Measurements from ENCODE around the gene VANGL2. TPM values are rescaled to one million over a fixed set of nuclear protein-coding genes. Genes with fewer than 3 reads are reported as not detected.
A peak's percentile ranks its signal among the peaks of the same experiment; 100 is the strongest.

Gene VANGL2
- total RNA-seq, 1 donor from 2014 or later, result 25.5 TPM

GRCh38 chr1:160428053-160428452 is 27.7 kb downstream of the VANGL2 start:
- Mint-ChIP-seq H3K4me3 (ENCODE audit: unreplicated experiment) (no peak overlapping the region), H3K27me3 (ENCODE audit: low read depth, unreplicated experiment) (no peaks in the 10 kb centered on the region), H3K36me3 (ENCODE audit: low read depth, unreplicated experiment) (peaks cover 15% of the 10 kb centered on the region), H3K9me3 (ENCODE audit: unreplicated experiment) (no peaks in the 10 kb centered on the region), H3K4me1 (ENCODE audit: low read depth, unreplicated experiment) (peaks cover 8% of the 10 kb centered on the region), H3K27ac (ENCODE audit: unreplicated experiment) (no peak overlapping the region)
- H3K9me3 ChIP-seq (ENCODE audit: insufficient read depth, low read depth, low read length), result no peaks in the 10 kb centered on the region
- peak overlapping the region; percentile 25 for H3K27ac ChIP-seq (ENCODE audit: low read depth, low read length)
- H3K79me2 ChIP-seq (ENCODE audit: insufficient read depth, low read length), result no peaks in the 10 kb centered on the region
- FAIRE-seq (no peak), DNase-seq (ENCODE audit: low read depth) (no peak)
- TF ChIP-seq CTCF (IDR thresholded peaks at IDR 0.05; ENCODE audit: insufficient read depth, low read depth, low read length), result no peak
- TF ChIP-seq EZH2 (IDR thresholded peaks at IDR 0.05; ENCODE audit: insufficient read depth, low read length), result no peak
- H3K4me1 ChIP-seq (ENCODE audit: insufficient read depth, low read length), result peaks cover 11% of the 10 kb centered on the region
- H3K9ac ChIP-seq (ENCODE audit: low read length), result peak overlapping the region; percentile 36
- no peaks in the 10 kb centered on the region for H4K20me1 ChIP-seq (ENCODE audit: insufficient read depth, low read length)
- H3K4me3 ChIP-seq (ENCODE audit: insufficient read depth, low read depth, low read length), result no peak overlapping the region
- peak overlapping the region; percentile 45 for H2AFZ ChIP-seq (ENCODE audit: low read depth, low read length)
- H3K36me3 ChIP-seq (ENCODE audit: insufficient read depth, low read length), result no peaks in the 10 kb centered on the region
- H3K4me2 ChIP-seq (ENCODE audit: low read length), result peak overlapping the region; percentile 60
- H3K27me3 ChIP-seq (ENCODE audit: insufficient read depth, low read length), result no peaks in the 10 kb centered on the region

DNA sequence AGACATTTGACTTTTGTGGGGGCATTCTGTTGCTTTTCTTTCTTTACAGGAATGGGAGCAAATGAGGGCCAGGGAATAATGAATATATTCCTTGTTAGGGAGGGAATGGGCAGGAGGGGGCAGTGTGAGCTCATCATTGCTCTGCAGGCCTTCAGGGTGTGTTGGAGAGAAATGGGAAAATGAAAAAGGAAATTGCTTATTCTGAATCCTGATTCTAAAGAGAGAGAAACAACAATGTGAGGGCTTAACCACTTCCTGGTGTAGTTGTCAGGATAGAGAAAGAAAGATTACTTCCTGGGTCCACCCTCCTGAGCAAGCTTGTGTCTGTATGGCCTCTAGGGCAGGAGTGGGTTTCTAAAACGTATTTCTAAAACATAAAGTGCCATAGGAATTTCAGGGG is 28.3 kb downstream of the VANGL2 start:
- Mint-ChIP-seq H3K27ac (ENCODE audit: unreplicated experiment) (no peak overlapping the region), H3K9me3 (ENCODE audit: unreplicated experiment) (no peaks in the 10 kb centered on the region), H3K4me3 (ENCODE audit: unreplicated experiment) (no peak overlapping the region), H3K27me3 (ENCODE audit: low read depth, unreplicated experiment) (no peaks in the 10 kb centered on the region), H3K36me3 (ENCODE audit: low read depth, unreplicated experiment) (peaks cover 14% of the 10 kb centered on the region), H3K4me1 (ENCODE audit: low read depth, unreplicated experiment) (peaks cover 8% of the 10 kb centered on the region)
- DNase-seq (ENCODE audit: low read depth) (peak; percentile 43), FAIRE-seq (no peak)
- no peaks in the 10 kb centered on the region for H3K79me2 ChIP-seq (ENCODE audit: insufficient read depth, low read length)
- H3K27me3 ChIP-seq (ENCODE audit: insufficient read depth, low read length), result no peaks in the 10 kb centered on the region
- H3K9me3 ChIP-seq (ENCODE audit: insufficient read depth, low read depth, low read length), result no peaks in the 10 kb centered on the region
- H4K20me1 ChIP-seq (ENCODE audit: insufficient read depth, low read length), result no peaks in the 10 kb centered on the region
- no peak overlapping the region for H3K4me3 ChIP-seq (ENCODE audit: insufficient read depth, low read depth, low read length)
- no peak overlapping the region for H3K9ac ChIP-seq (ENCODE audit: low read length)
- TF ChIP-seq CTCF (IDR thresholded peaks at IDR 0.05; ENCODE audit: insufficient read depth, low read depth, low read length) (peak; percentile 59), EZH2 (IDR thresholded peaks at IDR 0.05; ENCODE audit: insufficient read depth, low read length) (no peak)
- peaks cover 11% of the 10 kb centered on the region for H3K4me1 ChIP-seq (ENCODE audit: insufficient read depth, low read length)
- H3K27ac ChIP-seq (ENCODE audit: low read depth, low read length), result no peak overlapping the region
- H3K36me3 ChIP-seq (ENCODE audit: insufficient read depth, low read length), result no peaks in the 10 kb centered on the region
- H2AFZ ChIP-seq (ENCODE audit: low read depth, low read length), result no peak overlapping the region
- no peak overlapping the region for H3K4me2 ChIP-seq (ENCODE audit: low read length)

- Histone ChIP-seq H3K9me3 (ENCODE audit: insufficient read depth, low read depth, low read length) (no peaks in the 10 kb centered on the region), H4K20me1 (ENCODE audit: insufficient read depth, low read length) (no peaks in the 10 kb centered on the region), H3K4me2 (ENCODE audit: low read length) (no peak overlapping the region), H3K9ac (ENCODE audit: low read length) (no peak overlapping the region), H3K27ac (ENCODE audit: low read depth, low read length) (no peak overlapping the region), H3K36me3 (ENCODE audit: insufficient read depth, low read length) (no peaks in the 10 kb centered on the region), H2AFZ (ENCODE audit: low read depth, low read length) (no peak overlapping the region), H3K27me3 (ENCODE audit: insufficient read depth, low read length) (no peaks in the 10 kb centered on the region), H3K4me3 (ENCODE audit: insufficient read depth, low read depth, low read length) (no peak overlapping the region), H3K79me2 (ENCODE audit: insufficient read depth, low read length) (no peaks in the 10 kb centered on the region), H3K4me1 (ENCODE audit: insufficient read depth, low read length) (peaks cover 11% of the 10 kb centered on the region)
- H3K4me1 Mint-ChIP-seq (ENCODE audit: low read depth, unreplicated experiment), result peaks cover 8% of the 10 kb centered on the region
- H3K4me3 Mint-ChIP-seq (ENCODE audit: unreplicated experiment), result no peak overlapping the region
- no peaks in the 10 kb centered on the region for H3K27me3 Mint-ChIP-seq (ENCODE audit: low read depth, unreplicated experiment)
- H3K9me3 Mint-ChIP-seq (ENCODE audit: unreplicated experiment), result no peaks in the 10 kb centered on the region
- FAIRE-seq (no peak), DNase-seq (ENCODE audit: low read depth) (no peak)
- H3K27ac Mint-ChIP-seq (ENCODE audit: unreplicated experiment), result no peak overlapping the region
- H3K36me3 Mint-ChIP-seq (ENCODE audit: low read depth, unreplicated experiment), result peaks cover 14% of the 10 kb centered on the region
- no peak for TF ChIP-seq CTCF (IDR thresholded peaks at IDR 0.05; ENCODE audit: insufficient read depth, low read depth, low read length)
Observed at GRCh38 chr1:160429125-160429561, 28.8 kb downstream of the VANGL2 start.

Measured in astrocyte (in vitro differentiated cells and primary cell).